GM12892 (cell line): ENCODE data around the gene GSC2.

Experiments
- POLR2A ChIP-seq: IDR thresholded peaks from 2 replicates; pipeline ENCODE4 v1.6.1; 2011; ENCODE audit warnings: low read depth, low read length, control low read depth
- POLR2AphosphoS5 ChIP-seq: IDR thresholded peaks from 2 replicates; pipeline ENCODE4 v1.6.1; 2011; ENCODE audit warnings: low read depth, low read length, control low read depth

- no peak for TF ChIP-seq POLR2AphosphoS5
- TF ChIP-seq POLR2A = no peak
Measured at GRCh38 chr22:19097518-19097917, 52.6 kb downstream of the GSC2 start.
